Occipital lobe (tissue), 1 donor: ENCODE measurements around the gene ATP2A3. TPM values are rescaled to one million over a fixed set of nuclear protein-coding genes. Genes with fewer than 3 reads are reported as not detected.

Experiments used
- total RNA-seq: library from RNA; depleted of rRNA; stranded (reverse); fragments of >200 nt; gene quantifications from one replicate; pipeline ENCODE4 v1.2.3, GENCODE V29; 2014

Gene ATP2A3
- total RNA-seq, 1 donor from 2014 or later, result 1.2 TPM

Other genes starting within 250 kb of the ATP2A3 start
- gene HASPIN, start 240.5 kb downstream of the ATP2A3 start, total RNA-seq, result 0.62 TPM
- 6.2 TPM for gene ITGAE, start 163.2 kb downstream of the ATP2A3 start, total RNA-seq
- gene NCBP3, start 118.2 kb downstream of the ATP2A3 start, total RNA-seq, result 24.5 TPM
- 8.9 TPM for gene CAMKK1, start 71.4 kb downstream of the ATP2A3 start, total RNA-seq
- not detected for gene P2RX1, start 48.0 kb downstream of the ATP2A3 start, total RNA-seq
- gene ZZEF1, start 178.6 kb upstream of the ATP2A3 start, total RNA-seq, result 44.5 TPM
- 26.2 TPM for gene CYB5D2, start 178.8 kb upstream of the ATP2A3 start, total RNA-seq